Measurements from ENCODE around the gene SAP30BP. TPM values are rescaled to one million over a fixed set of nuclear protein-coding genes. Genes with fewer than 3 reads are reported as not detected.

The SAP30BP gene
- polyA plus RNA-seq, 1 donor (not counting 4 experiments of a cell fraction or from before 2014, with no cell fraction given) = 99.0 TPM

DNA sequence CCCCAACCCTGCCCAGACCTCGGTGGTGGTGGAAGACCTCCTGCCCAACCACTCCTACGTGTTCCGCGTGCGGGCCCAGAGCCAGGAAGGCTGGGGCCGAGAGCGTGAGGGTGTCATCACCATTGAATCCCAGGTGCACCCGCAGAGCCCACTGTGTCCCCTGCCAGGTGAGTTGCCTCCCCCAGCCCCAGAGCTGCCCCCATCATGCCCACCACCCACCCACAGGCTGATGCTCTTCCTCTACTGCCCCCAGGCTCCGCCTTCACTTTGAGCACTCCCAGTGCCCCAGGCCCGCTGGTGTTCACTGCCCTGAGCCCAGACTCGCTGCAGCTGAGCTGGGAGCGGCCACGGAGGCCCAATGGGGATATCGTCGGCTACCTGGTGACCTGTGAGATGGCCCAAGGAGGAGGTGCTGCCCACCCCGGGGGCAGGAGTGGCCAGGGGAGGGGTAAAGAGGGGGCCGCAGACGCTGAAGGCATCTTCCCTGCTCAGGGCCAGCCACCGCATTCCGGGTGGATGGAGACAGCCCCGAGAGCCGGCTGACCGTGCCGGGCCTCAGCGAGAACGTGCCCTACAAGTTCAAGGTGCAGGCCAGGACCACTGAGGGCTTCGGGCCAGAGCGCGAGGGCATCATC, 89.4 kb downstream of the SAP30BP start:
- dilution Hi-C loops (cut with MboI; ENCODE audit: extremely low pct_ligation_motif_present, low sequenced_read_pairs) = no loop called here
- no peak overlapping the region for H3K9ac ChIP-seq (ENCODE audit: control insufficient read depth, extremely low read depth, insufficient read depth, low read length)

DNA sequence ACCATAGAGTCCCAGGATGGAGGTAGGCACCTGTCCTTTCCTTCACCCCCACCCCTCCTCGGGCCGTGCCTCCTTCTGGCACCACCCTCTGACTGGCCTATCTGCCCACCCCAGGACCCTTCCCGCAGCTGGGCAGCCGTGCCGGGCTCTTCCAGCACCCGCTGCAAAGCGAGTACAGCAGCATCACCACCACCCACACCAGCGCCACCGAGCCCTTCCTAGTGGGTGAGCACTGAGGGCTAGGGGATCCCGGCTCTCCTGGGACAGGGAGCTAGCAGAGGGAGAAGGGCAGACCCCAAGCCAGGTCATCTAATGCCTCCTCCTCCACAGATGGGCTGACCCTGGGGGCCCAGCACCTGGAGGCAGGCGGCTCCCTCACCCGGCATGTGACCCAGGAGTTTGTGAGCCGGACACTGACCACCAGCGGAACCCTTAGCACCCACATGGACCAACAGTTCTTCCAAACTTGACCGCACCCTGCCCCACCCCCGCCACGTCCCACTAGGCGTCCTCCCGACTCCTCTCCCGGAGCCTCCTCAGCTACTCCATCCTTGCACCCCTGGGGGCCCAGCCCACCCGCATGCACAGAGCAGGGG, 90.0 kb downstream of the SAP30BP start:
- Histone ChIP-seq H3K36me3 (ENCODE audit: control insufficient read depth in 2 of 2, extremely low read depth in 1 of 2, insufficient read depth in 2 of 2, low read length in 2 of 2) (peaks cover 48 to 62% of the 10 kb centered on the region in 2 experiments), H3K27me3 (ENCODE audit: control insufficient read depth, extremely low read depth, insufficient read depth, low read length) (no peaks in the 10 kb centered on the region)

More for the DNA sequence above, 89.4 kb downstream of the SAP30BP start:
- H3K4me1 ChIP-seq (ENCODE audit: control insufficient read depth, extremely low read depth, insufficient read depth, low read length) = no peaks in the 10 kb centered on the region
- H3K79me2 ChIP-seq (ENCODE audit: control insufficient read depth, insufficient read depth, low read length) = peaks cover 2% of the 10 kb centered on the region
- TF ChIP-seq EZH2 (IDR thresholded peaks at IDR 0.05; ENCODE audit: low read length) (no peak), CTCF (optimal IDR thresholded peaks at IDR 0.05 in 1 of 3, IDR thresholded peaks at IDR 0.05 in 1 of 3, conservative IDR thresholded peaks at IDR 0.05 in 1 of 3; ENCODE audit: extremely low read depth in 1 of 3, insufficient read depth in 2 of 3, low read length in 3 of 3) (no peak)
- no peak overlapping the region for H3K27ac ChIP-seq (ENCODE audit: control insufficient read depth, insufficient read depth, low read length)
- no peaks in the 10 kb centered on the region for H3K9me1 ChIP-seq (ENCODE audit: control insufficient read depth, extremely low read depth, insufficient read depth, low read length)
- no peaks in the 10 kb centered on the region for H3K9me3 ChIP-seq (ENCODE audit: control insufficient read depth, low read depth, low read length)
- H3K27me3 ChIP-seq (ENCODE audit: control insufficient read depth, extremely low read depth, insufficient read depth, low read length) = no peaks in the 10 kb centered on the region
- peaks cover 50 to 66% of the 10 kb centered on the region in 2 experiments for H3K36me3 ChIP-seq (ENCODE audit: control insufficient read depth in 2 of 2, extremely low read depth in 1 of 2, insufficient read depth in 2 of 2, low read length in 2 of 2)
- peaks cover 74% of the 10 kb centered on the region for H4K20me1 ChIP-seq (ENCODE audit: control insufficient read depth, extremely low read depth, insufficient read depth, low read length)
- FAIRE-seq (no peak), DNase-seq (ENCODE audit: low read depth, low spot score) (no peak)
- no peak overlapping the region for H2AFZ ChIP-seq (ENCODE audit: control insufficient read depth, low read length)
- no peak overlapping the region for H3K4me2 ChIP-seq (ENCODE audit: control insufficient read depth, extremely low read depth, insufficient read depth, low read depth, low read length)
- no peak overlapping the region for H3K4me3 ChIP-seq (ENCODE audit: control insufficient read depth in 2 of 3, extremely low read depth in 1 of 3, insufficient read depth in 2 of 3, low read depth in 1 of 3, low read length in 3 of 3)

More for the DNA sequence above, 90.0 kb downstream of the SAP30BP start:
- Histone ChIP-seq H2AFZ (ENCODE audit: control insufficient read depth, low read length) (no peak overlapping the region), H4K20me1 (ENCODE audit: control insufficient read depth, extremely low read depth, insufficient read depth, low read length) (peaks cover 68% of the 10 kb centered on the region), H3K9me3 (ENCODE audit: control insufficient read depth, low read depth, low read length) (no peaks in the 10 kb centered on the region), H3K27ac (ENCODE audit: control insufficient read depth, insufficient read depth, low read length) (no peak overlapping the region), H3K9me1 (ENCODE audit: control insufficient read depth, extremely low read depth, insufficient read depth, low read length) (no peaks in the 10 kb centered on the region), H3K4me2 (ENCODE audit: control insufficient read depth, extremely low read depth, insufficient read depth, low read depth, low read length) (no peak overlapping the region), H3K4me1 (ENCODE audit: control insufficient read depth, extremely low read depth, insufficient read depth, low read length) (no peaks in the 10 kb centered on the region), H3K79me2 (ENCODE audit: control insufficient read depth, insufficient read depth, low read length) (peaks cover 2% of the 10 kb centered on the region), H3K4me3 (ENCODE audit: control insufficient read depth in 2 of 3, extremely low read depth in 1 of 3, insufficient read depth in 2 of 3, low read depth in 1 of 3, low read length in 3 of 3) (no peak overlapping the region), H3K9ac (ENCODE audit: control insufficient read depth, extremely low read depth, insufficient read depth, low read length) (no peak overlapping the region)
- no peak for DNase-seq (ENCODE audit: low read depth, low spot score)
- TF ChIP-seq EZH2 (IDR thresholded peaks at IDR 0.05; ENCODE audit: low read length) (no peak), CTCF (optimal IDR thresholded peaks at IDR 0.05 in 1 of 3, IDR thresholded peaks at IDR 0.05 in 1 of 3, conservative IDR thresholded peaks at IDR 0.05 in 1 of 3; ENCODE audit: extremely low read depth in 1 of 3, insufficient read depth in 2 of 3, low read length in 3 of 3) (no peak)
- dilution Hi-C loops (cut with MboI; ENCODE audit: extremely low pct_ligation_motif_present, low sequenced_read_pairs) = no loop called here
- no peak for FAIRE-seq

Other genes starting within 250 kb of the SAP30BP start
- 11.7 to 25.1 TPM (median 13.6 TPM) in 3 replicates for gene TMEM94, start 210.7 kb upstream of the SAP30BP start, polyA plus RNA-seq
- gene CASKIN2, start 151.8 kb upstream of the SAP30BP start, polyA plus RNA-seq = 3.7 to 6.1 TPM (median 6.0 TPM) in 3 replicates
- gene TSEN54, start 150.8 kb upstream of the SAP30BP start, polyA plus RNA-seq = 18.4 to 29.7 TPM (median 24.1 TPM) in 3 replicates
- gene LLGL2, start 141.6 kb upstream of the SAP30BP start, polyA plus RNA-seq = 13.8 to 28.2 TPM (median 14.9 TPM) in 3 replicates
- gene MYO15B, start 79.5 kb upstream of the SAP30BP start, polyA plus RNA-seq = 0.01 to 0.35 TPM (median 0.14 TPM) in 3 replicates
- 0.15 to 0.59 TPM (median 0.24 TPM) in 3 replicates for gene SMIM5, start 33.9 kb upstream of the SAP30BP start, polyA plus RNA-seq
- 11.9 to 15.8 TPM (median 12.9 TPM) in 3 replicates for gene RECQL5, start 184 bp upstream of the SAP30BP start, polyA plus RNA-seq
- 761 to 1,084 TPM (median 1,039 TPM) in 3 replicates for gene ITGB4, start 54.1 kb downstream of the SAP30BP start, polyA plus RNA-seq
- 1.1 to 5.2 TPM (median 1.3 TPM) in 3 replicates for gene GALK1, start 97.9 kb downstream of the SAP30BP start, polyA plus RNA-seq
- gene UNK, start 117.5 kb downstream of the SAP30BP start, polyA plus RNA-seq = 10.4 to 13.0 TPM (median 10.9 TPM) in 3 replicates
- gene UNC13D, start 177.1 kb downstream of the SAP30BP start, polyA plus RNA-seq = 0.25 to 0.79 TPM (median 0.36 TPM) in 3 replicates
- gene WBP2, start 188.0 kb downstream of the SAP30BP start, polyA plus RNA-seq = 17.0 to 41.4 TPM (median 23.3 TPM) in 3 replicates
- gene TRIM47, start 211.2 kb downstream of the SAP30BP start, polyA plus RNA-seq = 9.4 to 20.7 TPM (median 10.9 TPM) in 3 replicates
- 7.4 to 10.6 TPM (median 7.8 TPM) in 3 replicates for gene TRIM65, start 229.6 kb downstream of the SAP30BP start, polyA plus RNA-seq
- gene MRPL38, start 237.5 kb downstream of the SAP30BP start, polyA plus RNA-seq = 25.2 to 33.8 TPM (median 30.0 TPM) in 3 replicates

Data from keratinocyte (primary cell).